ENCODE results near the gene C10orf90.

The C10orf90 gene

DNA sequence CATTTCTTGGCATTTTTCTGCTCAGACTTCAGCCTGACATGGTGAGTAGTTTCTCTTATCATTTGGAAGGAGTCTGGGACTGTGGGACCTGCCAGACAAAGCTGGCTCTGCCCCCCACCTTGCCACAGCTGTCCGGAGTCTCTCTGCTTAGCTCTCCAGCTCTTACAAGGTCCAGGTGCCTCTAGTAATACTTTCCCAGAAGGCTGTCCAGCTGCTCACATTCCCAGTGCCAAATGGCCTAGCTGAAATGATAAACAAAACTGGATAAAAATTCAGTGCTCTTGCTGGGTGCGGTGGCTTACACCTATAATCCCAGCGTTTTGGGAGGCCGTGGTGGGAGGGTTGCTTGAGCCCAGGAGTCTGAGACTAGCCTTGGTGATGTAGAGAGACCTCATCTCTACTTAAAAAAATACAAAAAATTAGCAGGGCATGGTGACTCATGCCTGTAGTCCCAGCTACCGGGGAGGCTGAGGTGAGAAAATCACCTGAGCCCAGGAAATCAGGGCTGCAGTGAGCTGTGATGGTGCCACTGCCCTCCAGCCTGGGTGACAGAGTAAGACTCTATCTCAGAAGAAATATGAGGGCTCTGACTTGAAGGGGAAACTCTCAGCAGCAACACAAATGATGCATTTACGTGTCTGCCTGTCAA is 86.8 kb downstream of the C10orf90 start:
- Histone ChIP-seq H3K4me2 (ENCODE audit: low read depth, low read length, poor library complexity, severe bottlenecking) (no peak overlapping the region), H3K36me3 (ENCODE audit: low read length) (no peaks in the 10 kb centered on the region), H3K9ac (ENCODE audit: low read length) (no peak overlapping the region), H3K9me3 (ENCODE audit: insufficient read depth, low read length) (no peaks in the 10 kb centered on the region), H3K27me3 (ENCODE audit: low read length) (no peaks in the 10 kb centered on the region), H3K4me3 (ENCODE audit: insufficient read depth, low read length, poor library complexity, severe bottlenecking) (no peak overlapping the region), H3F3A (ENCODE audit: insufficient read depth) (no peaks in the 10 kb centered on the region), H3K79me2 (ENCODE audit: insufficient read depth, low read length) (no peaks in the 10 kb centered on the region), H3K9me2 (replicated peaks; ENCODE audit: insufficient read depth, low read length) (no peaks in the 10 kb centered on the region), H2AFZ (ENCODE audit: low read depth, low read length, severe bottlenecking) (no peak overlapping the region), H3K27ac (ENCODE audit: low read depth, low read length) (no peak overlapping the region), H4K20me1 (ENCODE audit: low read depth, low read length) (no peaks in the 10 kb centered on the region)
- TF ChIP-seq, protein P1, sequence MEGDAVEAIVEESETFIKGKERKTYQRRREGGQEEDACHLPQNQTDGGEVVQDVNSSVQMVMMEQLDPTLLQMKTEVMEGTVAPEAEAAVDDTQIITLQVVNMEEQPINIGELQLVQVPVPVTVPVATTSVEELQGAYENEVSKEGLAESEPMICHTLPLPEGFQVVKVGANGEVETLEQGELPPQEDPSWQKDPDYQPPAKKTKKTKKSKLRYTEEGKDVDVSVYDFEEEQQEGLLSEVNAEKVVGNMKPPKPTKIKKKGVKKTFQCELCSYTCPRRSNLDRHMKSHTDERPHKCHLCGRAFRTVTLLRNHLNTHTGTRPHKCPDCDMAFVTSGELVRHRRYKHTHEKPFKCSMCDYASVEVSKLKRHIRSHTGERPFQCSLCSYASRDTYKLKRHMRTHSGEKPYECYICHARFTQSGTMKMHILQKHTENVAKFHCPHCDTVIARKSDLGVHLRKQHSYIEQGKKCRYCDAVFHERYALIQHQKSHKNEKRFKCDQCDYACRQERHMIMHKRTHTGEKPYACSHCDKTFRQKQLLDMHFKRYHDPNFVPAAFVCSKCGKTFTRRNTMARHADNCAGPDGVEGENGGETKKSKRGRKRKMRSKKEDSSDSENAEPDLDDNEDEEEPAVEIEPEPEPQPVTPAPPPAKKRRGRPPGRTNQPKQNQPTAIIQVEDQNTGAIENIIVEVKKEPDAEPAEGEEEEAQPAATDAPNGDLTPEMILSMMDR (IDR thresholded peaks at IDR 0.05; ENCODE audit: insufficient read depth, low read length, poor library complexity, severe bottlenecking) = no peak

DNA sequence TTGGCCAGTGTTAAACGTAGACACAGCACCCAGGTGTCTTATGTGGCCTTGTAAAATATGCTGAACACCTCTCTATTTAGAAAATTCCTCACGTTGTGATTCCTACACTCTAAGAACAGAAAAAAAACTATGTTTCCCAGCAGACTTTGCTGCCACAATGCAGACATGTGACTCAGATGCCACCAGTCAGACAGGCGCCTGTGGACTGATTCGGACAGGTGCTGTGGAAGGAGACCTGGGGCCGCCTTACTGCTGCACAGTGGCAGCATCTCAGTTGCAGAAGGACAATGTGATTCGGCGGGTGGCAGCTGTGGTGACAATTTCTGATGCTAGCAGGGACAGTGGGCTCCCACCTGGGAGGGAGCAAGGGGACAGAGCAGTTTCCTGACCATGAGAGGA is 88.8 kb downstream of the C10orf90 start:
- H3K4me3 ChIP-seq (ENCODE audit: insufficient read depth, low read length, poor library complexity, severe bottlenecking) = no peak overlapping the region
- no peak overlapping the region for H2AFZ ChIP-seq (ENCODE audit: low read depth, low read length, severe bottlenecking)
- no peaks in the 10 kb centered on the region for H3F3A ChIP-seq (ENCODE audit: insufficient read depth)
- H3K79me2 ChIP-seq (ENCODE audit: insufficient read depth, low read length) = no peaks in the 10 kb centered on the region
- no peaks in the 10 kb centered on the region for H3K36me3 ChIP-seq (ENCODE audit: low read length)
- H3K9me3 ChIP-seq (ENCODE audit: insufficient read depth, low read length) = no peaks in the 10 kb centered on the region
- H3K4me2 ChIP-seq (ENCODE audit: low read depth, low read length, poor library complexity, severe bottlenecking) = no peak overlapping the region
- no peak overlapping the region for H3K9ac ChIP-seq (ENCODE audit: low read length)
- H4K20me1 ChIP-seq (ENCODE audit: low read depth, low read length) = no peaks in the 10 kb centered on the region
- H3K27me3 ChIP-seq (ENCODE audit: low read length) = no peaks in the 10 kb centered on the region
- no peaks in the 10 kb centered on the region for H3K9me2 ChIP-seq (replicated peaks; ENCODE audit: insufficient read depth, low read length)
- no peak overlapping the region for H3K27ac ChIP-seq (ENCODE audit: low read depth, low read length)
- no peak for TF ChIP-seq EZH2phosphoT487 (conservative IDR thresholded peaks at IDR 0.05; ENCODE audit: low read length)
- TF ChIP-seq, protein P1 (IDR thresholded peaks at IDR 0.05; ENCODE audit: insufficient read depth, low read length, poor library complexity, severe bottlenecking) = no peak

DNA sequence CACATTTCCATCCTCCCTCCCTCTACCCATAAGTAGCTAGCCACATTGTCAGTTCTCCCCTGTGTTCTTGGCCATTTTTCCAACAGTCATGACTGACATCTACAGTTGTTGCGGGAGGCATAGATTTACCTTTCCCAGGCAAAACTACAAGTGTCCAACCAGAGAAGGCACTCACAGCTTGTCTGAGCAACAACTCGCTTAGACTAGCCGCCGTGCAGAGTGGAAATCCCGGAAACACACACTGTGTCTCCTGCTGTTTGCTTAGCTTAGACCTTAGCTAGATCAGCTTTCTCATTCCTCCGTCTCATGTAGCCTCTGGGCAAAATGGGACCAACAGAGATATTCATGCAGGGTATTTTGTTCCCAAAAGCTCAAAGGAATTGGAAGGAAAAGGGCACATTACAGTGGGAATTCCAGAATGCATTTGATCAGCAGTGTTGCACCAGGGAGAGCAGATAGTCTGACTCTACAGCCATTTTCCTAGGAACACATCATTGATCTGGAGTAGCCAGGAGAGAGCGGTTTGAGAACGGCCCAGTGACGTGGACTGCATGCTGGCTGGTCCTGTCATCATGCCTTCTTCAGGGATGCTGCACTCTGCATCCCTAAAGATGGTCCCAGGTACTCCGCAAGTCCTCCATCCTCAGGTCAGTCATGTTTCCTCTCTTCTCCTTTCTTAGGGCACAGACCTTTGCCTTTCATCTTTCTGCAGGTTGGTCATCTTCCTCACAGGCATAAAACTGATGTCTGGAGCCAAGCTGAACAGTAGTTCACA is 89.4 kb downstream of the C10orf90 start:
- H3K27ac ChIP-seq (ENCODE audit: low read depth, low read length) = no peak overlapping the region
- no peaks in the 10 kb centered on the region for H3F3A ChIP-seq (ENCODE audit: insufficient read depth)
- no peak overlapping the region for H3K9ac ChIP-seq (ENCODE audit: low read length)
- H3K79me2 ChIP-seq (ENCODE audit: insufficient read depth, low read length) = no peaks in the 10 kb centered on the region
- no peak for TF ChIP-seq EZH2phosphoT487 (conservative IDR thresholded peaks at IDR 0.05; ENCODE audit: low read length)
- no peaks in the 10 kb centered on the region for H4K20me1 ChIP-seq (ENCODE audit: low read depth, low read length)
- H3K9me2 ChIP-seq (replicated peaks; ENCODE audit: insufficient read depth, low read length) = no peaks in the 10 kb centered on the region
- H3K9me3 ChIP-seq (ENCODE audit: insufficient read depth, low read length) = no peaks in the 10 kb centered on the region
- no peaks in the 10 kb centered on the region for H3K27me3 ChIP-seq (ENCODE audit: low read length)
- no peak overlapping the region for H3K4me3 ChIP-seq (ENCODE audit: insufficient read depth, low read length, poor library complexity, severe bottlenecking)
- no peak overlapping the region for H3K4me2 ChIP-seq (ENCODE audit: low read depth, low read length, poor library complexity, severe bottlenecking)
- H3K36me3 ChIP-seq (ENCODE audit: low read length) = no peaks in the 10 kb centered on the region
- H2AFZ ChIP-seq (ENCODE audit: low read depth, low read length, severe bottlenecking) = no peak overlapping the region

DNA sequence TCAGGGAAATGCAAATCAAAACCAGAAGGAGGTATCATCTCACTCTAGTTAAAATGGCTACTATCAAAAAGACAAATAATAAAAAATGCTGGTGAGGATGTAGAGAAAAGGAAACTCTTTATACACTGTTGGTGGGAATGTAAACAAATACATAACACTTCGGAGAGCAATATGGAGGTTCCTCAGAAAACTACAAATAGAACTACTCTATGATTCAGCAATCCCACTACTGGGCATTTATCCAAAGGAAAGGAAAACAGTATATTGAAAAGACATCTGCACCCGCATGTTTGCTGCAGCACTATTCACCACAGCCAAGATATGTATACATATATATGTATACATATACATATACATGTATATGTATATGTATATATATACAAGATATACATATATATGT is 94.2 kb downstream of the C10orf90 start:
- no peak overlapping the region for H3K27ac ChIP-seq (ENCODE audit: low read depth, low read length)
- no peaks in the 10 kb centered on the region for H4K20me1 ChIP-seq (ENCODE audit: low read depth, low read length)
- H3K9me3 ChIP-seq (ENCODE audit: insufficient read depth, low read length) = no peaks in the 10 kb centered on the region
- no peaks in the 10 kb centered on the region for H3K79me2 ChIP-seq (ENCODE audit: insufficient read depth, low read length)
- no peak overlapping the region for H3K4me2 ChIP-seq (ENCODE audit: low read depth, low read length, poor library complexity, severe bottlenecking)
- no peak overlapping the region for H3K4me3 ChIP-seq (ENCODE audit: insufficient read depth, low read length, poor library complexity, severe bottlenecking)
- TF ChIP-seq, protein P1 (IDR thresholded peaks at IDR 0.05; ENCODE audit: insufficient read depth, low read length, poor library complexity, severe bottlenecking) = no peak
- no peak for TF ChIP-seq EZH2phosphoT487 (conservative IDR thresholded peaks at IDR 0.05; ENCODE audit: low read length)
- no peak overlapping the region for H3K9ac ChIP-seq (ENCODE audit: low read length)
- no peaks in the 10 kb centered on the region for H3K27me3 ChIP-seq (ENCODE audit: low read length)
- no peaks in the 10 kb centered on the region for H3F3A ChIP-seq (ENCODE audit: insufficient read depth)
- no peaks in the 10 kb centered on the region for H3K9me2 ChIP-seq (replicated peaks; ENCODE audit: insufficient read depth, low read length)
- no peak overlapping the region for H2AFZ ChIP-seq (ENCODE audit: low read depth, low read length, severe bottlenecking)
- no peaks in the 10 kb centered on the region for H3K36me3 ChIP-seq (ENCODE audit: low read length)

Measured in SU-DHL-6 (cell line).